ENCODE data around the gene CACNB2. TPM values are rescaled to one million over a fixed set of nuclear protein-coding genes. Genes with fewer than 3 reads are reported as not detected.

Gene CACNB2
- polyA plus RNA-seq, 1 of the 3 experiments (the other 2 are of a cell fraction): 0.74 TPM

GRCh38 chr10:18226336-18226735, 86.1 kb downstream of the CACNB2 start:
- peaks cover 3 to 20% of the 10 kb centered on the region in 2 experiments; a peak in 3 of 4 replicates for H3K4me1 ChIP-seq (ENCODE audit: control insufficient read depth in 1 of 2, insufficient read depth in 2 of 2, low read depth in 1 of 2, low read length in 1 of 2)
- H3K4me2 ChIP-seq: no peak overlapping the region
- H2AFZ ChIP-seq (ENCODE audit: low read depth): no peak overlapping the region
- no peaks in the 10 kb centered on the region for H3K79me2 ChIP-seq (ENCODE audit: insufficient read depth)
- peaks cover 6% of the 10 kb centered on the region for H3F3A ChIP-seq (replicated peaks; ENCODE audit: insufficient read depth)
- ChIA-PET CTCF (interaction anchor here (2.8 kb wide), 1 partner anchor 10 kb away, joined by 11 read pairs; no protein-coding TSS in a partner anchor), POLR2A (no interaction called here)
- no peak for DNase-seq
- no peaks in the 10 kb centered on the region for H4K20me1 ChIP-seq (ENCODE audit: insufficient read depth)
- H3K4me3 ChIP-seq (ENCODE audit: low read depth in 2 of 2, low read length in 1 of 2): no peak overlapping the region
- 91% methylated on average over 5 of the region's 5 CpGs for WGBS (ENCODE audit: low lambda C conversion rate)
- H3K36me3 ChIP-seq (replicated peaks in 1 of 2; ENCODE audit: control insufficient read depth in 1 of 2, insufficient read depth in 2 of 2, low read length in 1 of 2): no peaks in the 10 kb centered on the region
- H3K9me2 ChIP-seq: no peaks in the 10 kb centered on the region
- H3K27ac ChIP-seq (ENCODE audit: low read depth in 2 of 2, low read length in 1 of 2): no peak overlapping the region
- no peak for TF ChIP-seq TEAD4 (IDR thresholded peaks at IDR 0.05; ENCODE audit: borderline replicate concordance, insufficient read depth)
- TF ChIP-seq USF2 (IDR thresholded peaks at IDR 0.05; ENCODE audit: borderline replicate concordance, low read depth, low read length): no peak
- TF ChIP-seq JUND (IDR thresholded peaks at IDR 0.05): no peak
- no peak for TF ChIP-seq EP300 (IDR thresholded peaks at IDR 0.05; ENCODE audit: borderline replicate concordance in 1 of 2, low read depth in 1 of 2, low read length in 1 of 2)
- no peak for TF ChIP-seq USF1 (IDR thresholded peaks at IDR 0.05; ENCODE audit: borderline replicate concordance, low read depth)
- no peak for TF ChIP-seq RFX5 (IDR thresholded peaks at IDR 0.05; ENCODE audit: low read length)
- TF ChIP-seq RXRA (IDR thresholded peaks at IDR 0.05; ENCODE audit: borderline replicate concordance, low read depth): no peak
- no peak for TF ChIP-seq IRF3 (IDR thresholded peaks at IDR 0.05; ENCODE audit: low read depth, low read length)
- TF ChIP-seq MAX (IDR thresholded peaks at IDR 0.05; ENCODE audit: low read depth): no peak
- TF ChIP-seq TAF1 (IDR thresholded peaks at IDR 0.05; ENCODE audit: borderline replicate concordance, low read depth, low read length): no peak
- TF ChIP-seq ZBTB33 (IDR thresholded peaks at IDR 0.05; ENCODE audit: borderline replicate concordance, low read depth): no peak
- TF ChIP-seq NFIC (IDR thresholded peaks at IDR 0.05; ENCODE audit: borderline replicate concordance): no peak
- TF ChIP-seq EZH2phosphoT487 (IDR thresholded peaks at IDR 0.05; ENCODE audit: borderline replicate concordance, low read depth): no peak
- no peak for TF ChIP-seq CTCF (IDR thresholded peaks at IDR 0.05)
- TF ChIP-seq REST (IDR thresholded peaks at IDR 0.05; ENCODE audit: low read depth, low read length): no peak
- no peak for TF ChIP-seq POLR2AphosphoS5 (IDR thresholded peaks at IDR 0.05; ENCODE audit: low read depth, low read length)
- TF ChIP-seq MEF2A (IDR thresholded peaks at IDR 0.05; ENCODE audit: borderline replicate concordance, low read depth): no peak
- no peak for TF ChIP-seq FOXM1 (IDR thresholded peaks at IDR 0.05; ENCODE audit: low read depth)
- H3K27me3 ChIP-seq (ENCODE audit: insufficient read depth): no peaks in the 10 kb centered on the region
- H3K9ac ChIP-seq: no peak overlapping the region
- no peaks in the 10 kb centered on the region for H3K9me3 ChIP-seq
